NB4 (cell line): ENCODE measurements around the gene CPED1.

Experiments used
- CTCF ChIP-seq: IDR thresholded peaks from one replicate; pipeline ENCODE4 v1.5.1; 2012; ENCODE audit warnings: low read depth, low read length
- MAX ChIP-seq: IDR thresholded peaks from 2 replicates; pipeline ENCODE4 v1.6.1; 2011; ENCODE audit warnings: low read depth, low read length
- MYC ChIP-seq: IDR thresholded peaks from 2 replicates; pipeline ENCODE4 v1.6.1; 2011; ENCODE audit warnings: low read depth, low read length
- POLR2A ChIP-seq: IDR thresholded peaks from 2 replicates; pipeline ENCODE4 v1.6.1; 2011; ENCODE audit warnings: mild to moderate bottlenecking; ENCODE audit not compliant: insufficient read length; ENCODE audit errors: extremely low read depth

DNA sequence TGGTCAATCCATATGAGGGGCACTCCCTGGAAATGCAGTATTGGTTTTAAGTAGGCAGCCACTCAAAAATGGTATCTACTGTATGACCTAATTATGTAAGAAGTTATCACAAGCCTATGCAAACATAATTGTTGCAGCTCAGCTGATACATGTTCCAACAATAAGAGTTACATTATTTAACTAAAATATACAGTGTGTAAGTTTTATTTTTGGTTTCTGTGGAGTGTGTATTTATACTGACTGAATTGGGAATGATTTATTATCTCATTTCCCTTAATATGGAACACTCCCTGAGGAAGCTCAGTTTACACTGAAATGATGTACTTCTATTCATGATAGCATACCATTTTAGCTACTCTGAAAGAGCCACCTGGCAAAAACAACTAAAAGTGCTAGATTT lies 40.5 kb upstream of the CPED1 start:
- TF ChIP-seq CTCF (no peak), POLR2A (no peak), MAX (no peak), MYC (no peak)
